Cardiac fibroblast (primary cell): ENCODE data around the gene EIF3K.

Source experiments
- DNase-seq, 2 donors: peaks; one replicate each; pipeline versions ENCODE4 v3.0.0 to v3.0.0-alpha.2; 2010; ENCODE audit warnings: low read depth in 2 of 2
- H3K4me3 ChIP-seq, 2 donors: replicated peaks in 1 of 2; 1 replicate in 1 of 2; 2 replicates in 1 of 2; pipeline ENCODE4 v1.5.1; 2011; ENCODE audit warnings: low read depth in 2 of 2, low read length in 2 of 2, mild to moderate bottlenecking in 2 of 2, moderate library complexity in 1 of 2
- CTCF ChIP-seq: IDR thresholded peaks from one replicate; pipeline ENCODE4 v1.5.1; 2011; ENCODE audit warnings: low read depth, mild to moderate bottlenecking, low read length, inconsistent platforms

Gene EIF3K

GRCh38 chr19:38667661-38668171 lies 48.7 kb downstream of the EIF3K start:
- TF ChIP-seq CTCF: no peak
- no peak overlapping the region for H3K4me3 ChIP-seq
- peak in 1 of 2 donors; percentile 72 for DNase-seq

- TF ChIP-seq CTCF: no peak
Observed at GRCh38 chr19:38669552-38669951, 50.6 kb downstream of the EIF3K start.

GRCh38 chr19:38670921-38671398 lies 52.0 kb downstream of the EIF3K start:
- H3K4me3 ChIP-seq: no peak overlapping the region
- TF ChIP-seq CTCF: no peak
- DNase-seq: no peak

More at GRCh38 chr19:38669552-38669951, 50.6 kb downstream of the EIF3K start:
- no peak overlapping the region for H3K4me3 ChIP-seq
- DNase-seq: no peak

- DNase-seq: no peak
- H3K4me3 ChIP-seq: no peak overlapping the region
- no peak for TF ChIP-seq CTCF
Observed at GRCh38 chr19:38671654-38672053, 52.7 kb downstream of the EIF3K start.

- no peak for TF ChIP-seq CTCF
- no peak overlapping the region for H3K4me3 ChIP-seq
- no peak for DNase-seq
Observed at GRCh38 chr19:38673030-38673429, 54.0 kb downstream of the EIF3K start.

- no peak overlapping the region for H3K4me3 ChIP-seq
- no peak for TF ChIP-seq CTCF
- DNase-seq: peak in 1 of 2 donors; percentile 44
Observed at GRCh38 chr19:38674388-38675171, 55.6 kb downstream of the EIF3K start.

- TF ChIP-seq CTCF: no peak
- DNase-seq: no peak
- H3K4me3 ChIP-seq: no peak overlapping the region
Observed at GRCh38 chr19:38675611-38676010, 56.6 kb downstream of the EIF3K start.
